Activated CD4-positive, alpha-beta T cell treated with anti-CD3 and anti-CD28 coated beads, Interleukin-2, amount 10 ng/mL, durations not matched to agents 7 days and 5 days (primary cell): ENCODE results near the gene MRPS25. TPM values are rescaled to one million over a fixed set of nuclear protein-coding genes. Genes with fewer than 3 reads are reported as not detected.
A peak's percentile ranks its signal among the peaks of the same experiment; 100 is the strongest.

Experiments used
- CTCF ChIA-PET: fragments of 350-600 bp; sonication (Branson Sonifier 250); formaldehyde crosslinking; loops from one replicate; lab custom pipeline; 2021; ENCODE audit warnings: antibody characterized with exemption; lab: Charles Lee
- POLR2A ChIA-PET: fragments of 350-600 bp; sonication (Branson Sonifier 250); formaldehyde crosslinking; loops from one replicate; lab custom pipeline; 2021; ENCODE audit warnings: antibody characterized with exemption; lab: Charles Lee
- DNase-seq: peaks from one replicate; pipeline ENCODE4 v3.0.0-alpha.2; 2020
- H3K27ac Mint-ChIP-seq: one replicate; pipeline ENCODE4 v1.8.0; 2021; ENCODE audit warnings: mild to moderate bottlenecking, moderate library complexity, mixed read lengths
- H3K27me3 Mint-ChIP-seq: one replicate; pipeline ENCODE4 v1.8.0; 2021; ENCODE audit warnings: mixed read lengths
- H3K36me3 Mint-ChIP-seq: one replicate; pipeline ENCODE4 v1.8.0; 2021; ENCODE audit warnings: low read depth, mixed read lengths
- H3K4me1 Mint-ChIP-seq: one replicate; pipeline ENCODE4 v1.8.0; 2021; ENCODE audit warnings: mixed read lengths
- H3K4me3 Mint-ChIP-seq: one replicate; pipeline ENCODE4 v1.8.0; 2021; ENCODE audit warnings: mild to moderate bottlenecking, moderate library complexity, mixed read lengths
- H3K9me3 Mint-ChIP-seq: one replicate; pipeline ENCODE4 v1.8.0; 2021; ENCODE audit warnings: mixed read lengths
- total RNA-seq, 2 experiments: library from RNA; stranded (reverse); gene quantifications; one replicate each; pipeline ENCODE4 v1.2.3, GENCODE V29; 2021

Gene MRPS25
- total RNA-seq, 2 experiments from 2014 or later = 49.4 to 52.9 TPM

DNA sequence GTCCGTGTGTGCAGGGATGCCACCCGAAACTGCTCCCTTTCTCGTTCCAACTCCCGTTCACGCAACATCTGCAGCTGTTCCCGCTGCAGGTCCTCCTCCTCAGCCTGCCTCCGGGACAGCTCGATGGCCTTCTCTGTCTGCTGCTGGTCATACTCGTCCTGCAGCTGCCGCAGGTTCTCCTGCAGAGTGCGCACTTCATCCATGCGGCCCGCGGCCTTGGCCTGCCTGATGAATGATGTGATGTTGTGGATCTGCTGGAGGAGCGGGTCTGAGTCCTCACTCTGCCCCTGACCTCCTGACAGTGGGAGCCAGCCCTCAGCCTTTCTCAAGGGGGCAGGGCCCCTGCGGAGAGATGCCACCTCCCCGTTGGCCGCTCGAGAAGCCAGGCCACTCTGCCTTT is 9.4 kb upstream of the MRPS25 start:
- H3K27me3 Mint-ChIP-seq = no peaks in the 10 kb centered on the region
- ChIA-PET CTCF (interaction anchor here (1.0 kb wide), 2 partner anchors 10 kb away, joined by 3 read pairs; partner anchors contain the start of gene MRPS25), POLR2A (no interaction called here)
- peaks cover 57% of the 10 kb centered on the region for H3K36me3 Mint-ChIP-seq
- DNase-seq = no peak
- H3K9me3 Mint-ChIP-seq = no peaks in the 10 kb centered on the region
- H3K27ac Mint-ChIP-seq = no peak overlapping the region
- H3K4me1 Mint-ChIP-seq = peaks cover 6% of the 10 kb centered on the region
- H3K4me3 Mint-ChIP-seq = no peak overlapping the region

DNA sequence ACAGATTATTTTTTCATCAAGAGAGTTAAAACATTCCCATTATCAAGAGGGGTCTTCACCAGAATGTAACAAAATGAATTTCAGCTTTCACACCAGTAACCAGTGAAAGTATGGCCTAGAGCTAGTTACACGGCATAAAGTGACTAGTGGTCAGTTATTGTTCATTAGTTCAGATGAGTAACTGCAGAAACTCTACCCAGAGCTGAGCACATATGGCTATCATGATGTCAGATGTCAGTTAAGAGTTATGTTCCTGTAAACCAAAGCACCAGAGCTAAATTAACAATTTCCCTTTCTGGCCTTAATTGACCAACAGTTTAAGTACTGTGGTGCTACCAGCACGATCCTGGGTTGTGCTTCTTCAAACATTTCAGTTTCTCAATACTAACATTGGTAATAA is 6.6 kb upstream of the MRPS25 start:
- no peak for DNase-seq
- Mint-ChIP-seq H3K27me3 (no peaks in the 10 kb centered on the region), H3K4me1 (peaks cover 6% of the 10 kb centered on the region), H3K4me3 (no peak overlapping the region), H3K36me3 (peaks cover 42% of the 10 kb centered on the region), H3K27ac (no peak overlapping the region), H3K9me3 (no peaks in the 10 kb centered on the region)
- ChIA-PET POLR2A (no interaction called here), CTCF (interaction anchor here (1.0 kb wide), 1 partner anchor 9 kb away, joined by 3 read pairs; no protein-coding TSS in a partner anchor)

DNA sequence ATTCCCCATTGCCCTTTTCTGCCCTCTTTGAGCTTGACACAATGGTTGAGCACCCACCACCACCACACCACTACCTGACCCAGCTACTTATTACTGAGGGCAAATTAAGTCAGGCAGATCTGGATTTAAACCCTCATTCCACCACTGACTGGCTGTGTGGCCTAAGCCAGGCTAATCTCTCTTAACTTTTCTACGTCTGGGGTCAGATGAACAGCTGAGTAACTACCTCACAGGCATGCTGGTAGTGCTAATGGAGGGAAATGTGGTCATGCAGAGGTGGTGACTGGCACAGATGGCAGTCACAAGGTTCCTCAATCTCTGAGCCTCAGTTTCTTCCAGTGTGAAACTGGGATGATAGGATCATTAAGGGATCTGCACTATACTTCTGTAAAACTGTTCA is 4.3 kb upstream of the MRPS25 start:
- H3K4me3 Mint-ChIP-seq = no peak overlapping the region
- peaks cover 13% of the 10 kb centered on the region for H3K4me1 Mint-ChIP-seq
- DNase-seq = no peak
- no peak overlapping the region for H3K27ac Mint-ChIP-seq
- H3K36me3 Mint-ChIP-seq = peaks cover 25% of the 10 kb centered on the region
- CTCF ChIA-PET = interaction anchor here (1.6 kb wide), 1 partner anchor 18 kb away, joined by 4 read pairs; no protein-coding TSS in a partner anchor
- POLR2A ChIA-PET = no interaction called here
- no peaks in the 10 kb centered on the region for H3K9me3 Mint-ChIP-seq
- H3K27me3 Mint-ChIP-seq = no peaks in the 10 kb centered on the region

DNA sequence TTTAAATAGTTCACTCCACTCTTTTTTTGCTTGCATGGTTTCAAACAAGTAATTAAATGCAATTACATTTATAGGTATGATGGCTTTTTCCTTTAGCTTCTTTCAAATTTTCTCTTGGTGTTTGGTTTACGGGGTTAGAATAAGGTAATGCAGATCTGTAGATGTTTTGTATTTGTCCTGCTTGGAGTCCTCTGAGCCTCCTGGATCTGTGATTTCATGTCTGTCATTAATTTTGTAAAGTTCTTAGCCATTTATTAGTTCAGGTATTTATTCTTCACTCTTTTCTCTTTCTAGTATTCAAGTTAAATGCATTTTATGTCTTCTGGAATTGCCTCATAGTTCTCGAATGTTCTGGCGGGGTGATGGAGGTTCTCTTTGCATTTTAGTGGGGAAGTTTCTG is 1.4 kb upstream of the MRPS25 start:
- H3K4me1 Mint-ChIP-seq = peaks cover 23% of the 10 kb centered on the region
- H3K36me3 Mint-ChIP-seq = peaks cover 17% of the 10 kb centered on the region
- no peak overlapping the region for H3K27ac Mint-ChIP-seq
- ChIA-PET POLR2A (no interaction called here), CTCF (interaction anchor here (0.6 to 0.8 kb wide), 2 partner anchors 15 to 817 kb away, joined by 3 read pairs; no protein-coding TSS in a partner anchor)
- no peak for DNase-seq
- no peaks in the 10 kb centered on the region for H3K9me3 Mint-ChIP-seq
- no peaks in the 10 kb centered on the region for H3K27me3 Mint-ChIP-seq
- no peak overlapping the region for H3K4me3 Mint-ChIP-seq

DNA sequence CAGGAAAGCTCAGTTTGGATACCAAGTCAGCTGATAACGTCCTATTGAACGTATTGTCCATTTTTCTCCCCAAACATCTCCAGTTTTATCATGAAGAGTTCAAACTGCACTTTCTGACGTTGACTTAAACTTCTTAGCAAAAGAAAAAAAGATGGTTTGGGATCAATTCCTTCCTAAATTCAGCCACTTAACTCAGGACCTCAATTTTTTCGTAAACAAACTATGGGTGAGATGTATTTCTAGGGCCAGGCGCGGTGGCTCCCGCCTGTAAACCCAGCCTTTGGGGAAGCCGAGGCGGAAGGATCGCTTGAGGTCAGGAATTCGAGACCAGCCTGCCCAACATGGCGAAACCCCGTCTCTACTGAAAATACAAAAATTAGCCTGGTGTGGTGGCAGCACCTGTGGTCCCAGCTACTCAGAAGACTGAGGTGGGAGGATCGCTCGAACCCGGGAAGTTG is 464 bp upstream of the MRPS25 start:
- peaks cover 23% of the 10 kb centered on the region for H3K4me1 Mint-ChIP-seq
- ChIA-PET POLR2A (no interaction called here), CTCF (interaction anchor here (0.6 to 1.5 kb wide), 6 partner anchors 9 to 816 kb away, joined by 3 to 4 read pairs (median 3); no protein-coding TSS in a partner anchor)
- no peaks in the 10 kb centered on the region for H3K27me3 Mint-ChIP-seq
- peak overlapping the region; percentile 95 for H3K27ac Mint-ChIP-seq
- H3K9me3 Mint-ChIP-seq = no peaks in the 10 kb centered on the region
- H3K36me3 Mint-ChIP-seq = peaks cover 20% of the 10 kb centered on the region
- DNase-seq = no peak
- H3K4me3 Mint-ChIP-seq = peak overlapping the region; percentile 93

DNA sequence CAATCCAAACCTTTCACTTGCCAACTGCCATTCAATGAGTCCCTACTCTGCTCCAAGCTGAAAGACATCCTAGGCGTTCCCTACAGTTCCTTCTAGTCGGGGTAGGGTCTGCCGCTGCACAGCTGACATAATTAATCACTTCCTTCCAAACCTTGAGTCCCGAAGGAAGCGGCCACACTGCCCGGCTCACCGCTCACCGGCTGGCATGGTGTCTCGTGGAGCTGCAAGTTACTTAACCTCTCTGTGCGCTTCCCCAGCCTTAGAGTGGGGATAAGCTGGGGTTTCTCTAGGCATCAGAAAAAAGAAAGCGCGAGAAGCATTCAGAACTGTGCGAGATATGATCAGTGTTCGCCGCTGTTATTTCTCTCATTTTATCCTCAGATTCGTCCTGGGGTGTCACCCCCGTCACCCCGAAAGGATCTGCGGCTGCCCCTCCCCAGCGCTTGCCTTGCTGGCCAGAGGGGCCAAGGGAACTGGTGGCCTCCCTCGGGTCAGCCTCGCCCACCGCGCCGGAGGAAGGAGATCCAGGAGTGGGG is 748 bp downstream of the MRPS25 start:
- peak overlapping the region; percentile 93 for H3K4me3 Mint-ChIP-seq
- peaks cover 18% of the 10 kb centered on the region for H3K36me3 Mint-ChIP-seq
- H3K4me1 Mint-ChIP-seq = peaks cover 25% of the 10 kb centered on the region
- CTCF ChIA-PET = interaction anchor here (1.0 to 1.4 kb wide), 3 partner anchors 10 to 16 kb away, joined by 3 to 4 read pairs (median 3); no protein-coding TSS in a partner anchor
- POLR2A ChIA-PET = interaction anchor here (0.7 kb wide), 1 partner anchor 117 kb away, joined by 3 read pairs; the partner anchor contains the start of gene NR2C2
- H3K27me3 Mint-ChIP-seq = no peaks in the 10 kb centered on the region
- no peaks in the 10 kb centered on the region for H3K9me3 Mint-ChIP-seq
- H3K27ac Mint-ChIP-seq = peak overlapping the region; percentile 95
- peak; percentile 30 for DNase-seq

DNA sequence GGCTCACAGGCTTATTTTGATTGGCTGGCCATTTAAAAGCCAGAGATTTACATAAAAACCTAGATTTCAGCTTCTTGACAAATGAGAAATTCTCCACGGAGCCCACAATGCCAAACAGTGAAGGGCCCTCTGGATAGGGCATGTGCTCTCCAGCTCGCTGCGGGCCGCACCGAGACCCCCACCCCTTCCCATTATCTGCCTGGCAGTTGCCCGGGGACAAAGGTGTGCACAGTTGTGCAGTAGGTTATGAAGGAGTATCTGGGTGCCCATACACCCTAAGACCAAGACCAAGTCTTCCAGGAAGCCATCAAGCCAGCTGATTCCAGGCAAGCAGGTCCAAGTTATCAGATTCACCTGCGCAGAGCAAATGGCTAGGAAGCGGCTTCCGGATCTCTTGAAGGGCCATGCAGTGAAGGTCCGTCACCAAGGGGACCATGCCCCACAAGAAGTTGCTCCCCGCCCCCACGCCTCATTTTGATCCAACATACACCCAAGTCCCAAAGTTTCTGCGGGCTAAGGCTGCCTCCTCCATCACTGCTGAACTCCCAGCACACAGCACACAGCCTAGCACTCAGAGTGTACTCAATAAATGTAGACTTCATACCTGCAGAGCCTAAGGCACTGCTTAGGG is 1.3 kb downstream of the MRPS25 start:
- DNase-seq = no peak
- H3K27ac Mint-ChIP-seq = peak overlapping the region; percentile 95
- H3K9me3 Mint-ChIP-seq = no peaks in the 10 kb centered on the region
- H3K36me3 Mint-ChIP-seq = peaks cover 21% of the 10 kb centered on the region
- CTCF ChIA-PET = interaction anchor here (1.0 to 1.4 kb wide), 2 partner anchors 10 to 13 kb away, joined by 3 read pairs; no protein-coding TSS in a partner anchor
- POLR2A ChIA-PET = no interaction called here
- peak overlapping the region; percentile 93 for H3K4me3 Mint-ChIP-seq
- peaks cover 25% of the 10 kb centered on the region for H3K4me1 Mint-ChIP-seq
- H3K27me3 Mint-ChIP-seq = no peaks in the 10 kb centered on the region

DNA sequence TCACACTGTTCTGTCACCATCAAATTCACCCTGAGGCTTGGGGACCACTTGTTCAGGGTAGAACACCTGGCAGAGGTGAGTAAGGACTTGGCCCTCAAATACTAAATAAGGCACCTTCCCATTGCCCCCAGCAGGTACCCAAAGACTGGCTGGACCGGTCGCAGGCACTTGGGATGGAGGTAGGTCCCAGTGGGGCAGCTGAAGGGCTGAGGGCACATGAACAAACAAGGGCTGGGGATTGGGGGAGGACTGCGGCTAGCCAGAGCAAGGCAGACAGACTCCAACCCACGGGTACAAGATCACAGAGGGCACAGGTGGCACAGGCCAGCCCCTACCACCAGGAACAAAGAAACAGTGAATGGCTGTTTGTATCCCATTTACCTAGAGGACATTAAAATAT is 1.9 kb downstream of the MRPS25 start:
- peaks cover 25% of the 10 kb centered on the region for H3K4me1 Mint-ChIP-seq
- peak overlapping the region; percentile 93 for H3K4me3 Mint-ChIP-seq
- no peaks in the 10 kb centered on the region for H3K9me3 Mint-ChIP-seq
- H3K27ac Mint-ChIP-seq = no peak overlapping the region
- no peak for DNase-seq
- ChIA-PET POLR2A (no interaction called here), CTCF (no interaction called here)
- H3K27me3 Mint-ChIP-seq = no peaks in the 10 kb centered on the region
- H3K36me3 Mint-ChIP-seq = peaks cover 26% of the 10 kb centered on the region

DNA sequence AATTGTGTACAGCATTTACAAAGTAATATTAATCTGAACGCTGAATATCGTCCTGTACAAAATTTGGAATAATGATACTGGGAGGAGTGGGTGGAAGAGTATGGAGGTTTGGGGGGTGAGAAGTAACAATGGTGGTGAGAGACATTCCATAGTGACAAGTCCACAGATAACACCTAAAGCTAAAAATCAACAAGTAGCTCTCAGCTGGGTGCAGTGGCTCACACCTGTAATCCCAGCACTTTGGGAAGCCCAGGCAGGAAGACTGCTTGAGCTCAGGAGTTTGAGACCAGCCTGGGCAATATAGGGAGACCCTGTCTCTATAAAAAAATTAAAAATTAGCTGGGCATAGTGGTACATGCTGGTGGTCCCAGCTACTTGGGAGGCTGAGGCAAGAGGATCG is 5.1 kb downstream of the MRPS25 start:
- Mint-ChIP-seq H3K27ac (peak overlapping the region; percentile 36), H3K4me3 (no peak overlapping the region), H3K27me3 (no peaks in the 10 kb centered on the region), H3K9me3 (peaks cover 2% of the 10 kb centered on the region), H3K36me3 (peaks cover 45% of the 10 kb centered on the region), H3K4me1 (peaks cover 31% of the 10 kb centered on the region)
- DNase-seq = no peak
- CTCF ChIA-PET = interaction anchor here (1.3 kb wide), 1 partner anchor 18 kb away, joined by 4 read pairs; no protein-coding TSS in a partner anchor
- POLR2A ChIA-PET = no interaction called here

DNA sequence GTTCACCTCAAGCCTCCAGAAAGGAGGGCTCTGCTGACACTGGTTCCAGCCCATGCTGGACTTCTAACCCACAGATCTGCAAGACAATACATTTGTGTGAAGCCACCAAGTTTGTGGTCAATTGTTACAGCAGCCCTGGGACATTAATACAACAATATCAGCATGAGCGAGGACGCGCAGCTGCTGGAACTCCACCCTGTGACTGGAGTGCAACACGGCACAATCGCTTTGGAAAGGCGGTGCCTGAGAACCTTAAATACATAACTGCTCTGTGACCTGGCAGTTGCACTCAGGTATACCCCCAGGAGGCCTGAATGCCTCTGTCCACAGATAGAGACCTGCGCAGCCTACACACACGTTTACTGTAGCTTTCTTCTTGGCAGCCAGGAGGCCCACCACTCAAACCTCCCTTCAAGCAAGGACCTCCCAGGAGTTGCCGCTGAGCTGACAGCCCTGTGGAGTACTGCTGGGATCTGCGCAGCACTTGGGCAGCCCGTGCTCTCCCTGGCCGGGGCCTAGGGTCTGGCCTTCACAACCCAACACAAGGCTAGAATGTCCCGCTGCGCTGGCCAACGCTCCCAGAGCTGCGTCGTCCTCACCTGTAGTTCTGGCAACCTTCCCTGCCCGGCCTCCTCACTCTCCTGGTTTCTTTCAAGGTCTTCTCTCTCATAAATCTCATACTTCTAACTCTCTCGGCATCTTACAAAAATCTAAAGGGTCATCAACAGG is 8.3 kb downstream of the MRPS25 start:
- Mint-ChIP-seq H3K36me3 (peaks cover 56% of the 10 kb centered on the region), H3K4me1 (peaks cover 31% of the 10 kb centered on the region), H3K4me3 (no peak overlapping the region), H3K27me3 (no peaks in the 10 kb centered on the region), H3K9me3 (peaks cover 2% of the 10 kb centered on the region), H3K27ac (no peak overlapping the region)
- ChIA-PET POLR2A (no interaction called here), CTCF (no interaction called here)
- no peak for DNase-seq

DNA sequence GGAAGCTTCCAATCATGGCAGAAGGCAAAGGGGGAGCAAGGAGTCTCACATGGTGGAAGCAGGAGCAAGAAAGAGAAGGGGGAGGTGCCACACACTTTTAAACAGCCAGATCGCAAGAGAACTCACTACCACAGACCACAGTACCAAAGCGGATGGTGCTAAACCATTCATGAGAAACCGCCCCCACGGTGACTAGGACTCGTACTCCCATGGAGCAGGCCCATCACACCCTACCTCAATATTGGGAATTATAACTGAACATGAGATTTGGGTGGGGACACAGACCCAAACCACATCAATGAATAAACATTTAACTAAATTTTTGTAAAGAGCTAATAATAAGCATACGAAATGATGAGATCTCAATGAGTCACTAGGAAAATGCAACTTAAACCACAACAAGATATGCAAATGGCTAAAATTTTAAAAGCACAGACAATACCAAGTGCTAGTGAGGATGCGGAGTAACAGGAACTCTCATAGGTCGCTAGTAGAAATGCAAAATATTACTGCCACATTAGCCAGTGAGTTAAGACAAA is 10.0 kb downstream of the MRPS25 start:
- Mint-ChIP-seq H3K27me3 (no peaks in the 10 kb centered on the region), H3K4me1 (peaks cover 41% of the 10 kb centered on the region), H3K36me3 (peaks cover 57% of the 10 kb centered on the region), H3K27ac (peak overlapping the region; percentile 71), H3K9me3 (peaks cover 2% of the 10 kb centered on the region), H3K4me3 (no peak overlapping the region)
- POLR2A ChIA-PET = interaction anchor here (0.6 kb wide), 1 partner anchor 10 kb away, joined by 3 read pairs; no protein-coding TSS in a partner anchor
- DNase-seq = peak; percentile 54
- CTCF ChIA-PET = no interaction called here

DNA sequence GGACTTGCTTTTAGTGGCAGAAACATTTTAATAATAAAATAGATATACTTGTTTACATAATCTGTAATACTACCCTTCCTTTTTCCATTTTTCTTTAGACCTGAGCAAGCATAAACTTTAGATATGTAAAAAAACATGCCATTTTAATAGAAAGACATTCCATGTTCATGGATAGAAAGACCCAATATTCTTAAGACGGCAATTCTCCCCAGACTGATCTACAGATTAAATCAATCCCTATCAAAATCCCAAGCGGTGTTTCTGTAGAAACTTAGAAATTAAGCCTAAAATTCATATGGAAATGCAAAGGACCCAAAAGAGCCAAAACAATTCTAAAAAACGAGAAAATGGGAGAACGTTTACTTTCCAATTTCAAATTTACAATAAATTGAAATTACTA is 11.6 kb downstream of the MRPS25 start:
- POLR2A ChIA-PET = no interaction called here
- peaks cover 53% of the 10 kb centered on the region for H3K36me3 Mint-ChIP-seq
- no peak for DNase-seq
- no peak overlapping the region for H3K4me3 Mint-ChIP-seq
- CTCF ChIA-PET = interaction anchor here (3.2 kb wide), 1 partner anchor 17 kb away, joined by 9 read pairs; no protein-coding TSS in a partner anchor
- peaks cover 2% of the 10 kb centered on the region for H3K9me3 Mint-ChIP-seq
- peaks cover 39% of the 10 kb centered on the region for H3K4me1 Mint-ChIP-seq
- no peaks in the 10 kb centered on the region for H3K27me3 Mint-ChIP-seq
- H3K27ac Mint-ChIP-seq = no peak overlapping the region
